Measurements from ENCODE around the gene CDKL5.
A peak's percentile ranks its signal among the peaks of the same experiment; 100 is the strongest.

Gene CDKL5

DNA sequence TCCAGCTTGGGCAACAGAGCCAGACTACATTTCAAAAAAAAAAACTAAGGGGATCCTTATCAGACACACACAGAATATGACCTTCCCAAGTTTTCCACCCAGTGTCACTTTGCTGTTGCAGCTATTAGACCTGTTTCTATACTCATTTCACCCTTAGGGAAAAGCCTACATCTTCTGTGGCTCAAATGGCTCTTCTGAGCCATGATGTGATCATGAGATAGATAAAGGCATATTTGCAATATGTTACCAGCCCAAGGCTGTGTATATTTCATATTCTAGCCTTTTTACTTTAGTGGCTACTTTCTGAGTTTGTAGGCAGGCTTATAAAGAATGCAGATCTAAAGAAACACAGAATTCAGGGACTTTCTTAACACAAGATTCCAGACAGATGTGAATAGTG is 227.2 kb downstream of the CDKL5 start:
- no peak for DNase-seq

- peak; percentile 95 for DNase-seq
Measured at GRCh38 chrX:18654875-18655836, 229.7 kb downstream of the CDKL5 start.

DNA sequence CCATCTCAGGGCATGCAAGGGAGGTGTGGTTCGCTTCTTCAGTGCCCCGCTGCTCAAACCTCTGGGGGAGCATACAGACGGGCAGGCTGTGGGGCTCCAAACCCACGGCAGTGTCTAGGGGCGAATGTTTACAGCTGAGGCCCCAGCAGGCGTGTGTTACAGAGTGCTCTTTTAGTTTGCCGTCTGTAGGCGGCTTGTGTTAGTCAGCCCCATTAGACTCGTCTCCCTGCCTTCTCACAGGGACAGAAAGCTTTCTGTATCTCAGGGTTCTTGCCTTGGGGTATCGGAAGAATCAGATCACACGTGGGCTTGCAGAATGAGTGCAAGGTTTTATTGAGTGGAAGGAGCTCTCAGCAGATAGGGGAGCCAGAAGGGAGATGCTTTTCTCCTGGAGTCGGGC is 235.9 kb downstream of the CDKL5 start:
- DNase-seq, result no peak

GRCh38 chrX:18664947-18665346 is 239.5 kb downstream of the CDKL5 start:
- peak; percentile 14 for DNase-seq

GRCh38 chrX:18666614-18667013 is 241.2 kb downstream of the CDKL5 start:
- no peak for DNase-seq

DNA sequence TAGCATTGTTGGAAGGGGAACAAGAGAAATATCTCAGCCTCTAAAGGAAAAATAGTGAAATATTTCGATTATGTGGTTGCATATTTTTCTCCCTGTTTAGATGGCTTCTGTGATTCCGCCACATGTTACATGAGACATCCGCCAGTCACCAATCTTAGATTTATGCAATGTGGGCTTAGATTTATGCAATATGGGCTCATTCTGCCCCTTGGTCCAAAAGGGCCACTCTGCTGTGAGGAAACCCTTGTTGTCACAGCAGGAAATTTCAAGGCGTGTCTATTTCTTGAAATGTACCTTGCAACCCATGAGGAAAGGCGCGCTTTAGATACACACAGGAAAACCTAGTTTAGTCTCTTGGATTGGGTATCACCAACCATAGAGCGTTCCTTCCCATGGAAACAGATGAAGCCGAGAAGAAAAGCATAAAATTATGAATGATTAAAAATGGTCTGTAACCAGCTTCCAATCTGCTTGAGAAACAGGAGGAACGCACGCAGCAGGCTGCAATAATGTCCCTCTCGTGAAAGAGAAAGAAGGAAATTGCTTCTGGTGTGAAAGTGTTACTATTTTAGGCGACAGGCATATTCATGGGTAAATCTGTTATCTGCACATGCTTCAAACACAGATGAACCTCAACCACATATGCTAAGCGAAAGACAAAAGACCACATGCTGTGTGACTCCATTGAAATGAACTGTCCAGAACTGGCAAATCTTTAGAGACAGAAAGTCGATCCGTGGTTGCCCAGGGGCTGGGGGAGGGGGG is 242.8 kb downstream of the CDKL5 start:
- DNase-seq, result peak; percentile 72

- DNase-seq, result no peak
Measured at GRCh38 chrX:18672008-18672407, 246.6 kb downstream of the CDKL5 start, which contains the start of gene RS1. RS1 (minus strand) TSS chrX:18672108; CDS start chrX:18672068, 40 bp downstream.

- DNase-seq, result peak; percentile 73
Measured at GRCh38 chrX:18674417-18674787, 249.0 kb downstream of the CDKL5 start.

DNA sequence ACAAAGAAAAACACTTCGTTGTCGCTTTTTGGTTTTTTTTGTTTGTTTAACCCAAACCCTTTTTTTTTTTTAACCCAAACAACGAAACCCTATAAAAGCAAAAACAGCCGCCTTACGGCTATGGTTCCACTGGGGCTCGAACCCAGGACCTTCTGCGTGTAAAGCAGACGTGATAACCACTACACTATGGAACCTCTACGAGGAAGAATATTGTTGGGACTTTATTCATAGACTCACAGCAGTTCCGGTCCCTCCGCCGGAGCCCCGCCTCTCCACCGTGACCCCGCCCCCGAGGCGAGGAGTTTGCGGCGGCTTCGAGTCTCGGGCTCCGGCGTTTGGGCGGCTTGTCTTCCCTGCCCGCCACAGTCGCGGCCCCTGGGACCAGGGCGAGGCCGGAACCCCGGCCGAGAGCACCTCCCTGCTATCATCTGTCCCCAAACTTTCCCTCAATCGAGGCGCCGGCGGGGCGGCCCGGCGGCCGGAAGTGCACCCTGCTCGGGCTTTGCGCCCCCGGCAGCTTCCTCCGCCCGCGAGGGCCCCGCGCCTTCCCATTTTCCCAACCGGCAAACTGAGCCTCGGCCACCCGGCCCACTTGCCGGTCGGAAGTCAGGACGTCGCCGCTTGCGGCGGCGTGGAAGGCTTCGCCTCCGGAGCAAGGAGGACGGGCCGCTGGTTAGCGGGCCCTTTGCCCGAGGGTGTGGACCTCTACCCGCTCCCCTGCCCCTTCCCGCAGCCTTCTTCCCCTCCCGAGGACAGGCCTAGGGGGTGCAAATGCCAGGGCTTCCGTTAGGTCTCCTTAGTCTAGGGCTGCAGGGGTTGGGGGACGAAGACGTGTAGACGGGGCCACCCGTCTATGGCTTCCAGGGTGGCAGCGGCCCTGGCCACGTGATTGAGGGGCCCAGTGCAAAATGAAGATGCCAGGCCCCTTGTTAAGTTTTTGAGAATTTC is 249.7 kb downstream of the CDKL5 start:
- DNase-seq, result peak; percentile 86

DNA sequence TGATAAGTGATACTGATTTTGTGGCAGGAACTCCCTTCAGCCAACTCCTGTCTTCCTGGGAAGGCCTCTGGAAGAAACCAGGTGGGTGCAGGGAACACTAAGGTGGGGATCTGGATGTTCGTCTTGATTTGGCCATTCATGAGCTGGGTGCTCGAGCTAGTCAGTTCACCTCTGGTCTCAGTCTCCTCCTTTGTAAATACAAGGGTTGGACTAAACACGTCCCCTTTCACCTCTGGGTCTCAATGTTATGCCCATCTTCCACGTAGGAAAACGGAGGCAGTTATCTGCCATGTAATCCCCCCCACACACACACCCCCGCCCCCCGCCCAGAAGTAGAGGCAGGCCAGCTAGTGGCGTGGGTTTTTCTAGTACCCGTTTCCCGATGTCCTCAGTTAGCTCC is 250.6 kb downstream of the CDKL5 start:
- DNase-seq, result peak; percentile 50

DNA sequence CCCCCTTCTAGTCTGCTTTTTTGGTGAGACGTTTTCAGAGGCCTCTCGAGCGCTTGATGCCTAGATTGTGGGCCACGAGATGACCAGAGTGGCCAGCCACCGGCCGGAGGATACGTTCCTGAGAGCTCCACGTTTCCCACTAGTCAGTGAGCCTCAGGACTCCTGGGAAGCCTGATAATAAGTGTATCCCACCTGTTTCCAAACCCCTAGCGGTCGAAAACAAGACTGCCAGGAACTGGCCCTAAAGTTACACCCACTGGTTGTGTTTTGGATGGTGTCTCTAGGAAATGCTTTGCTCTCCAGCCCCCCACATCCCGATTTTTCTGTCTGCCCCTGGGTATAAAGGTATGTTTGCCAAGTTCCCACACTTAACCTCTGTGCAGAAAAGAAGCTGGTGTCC is 251.1 kb downstream of the CDKL5 start:
- peak; percentile 81 for DNase-seq

GRCh38 chrX:18677161-18677869 is 251.9 kb downstream of the CDKL5 start:
- DNase-seq, result no peak

GRCh38 chrX:18681996-18682395 is 256.6 kb downstream of the CDKL5 start:
- DNase-seq, result no peak

DNA sequence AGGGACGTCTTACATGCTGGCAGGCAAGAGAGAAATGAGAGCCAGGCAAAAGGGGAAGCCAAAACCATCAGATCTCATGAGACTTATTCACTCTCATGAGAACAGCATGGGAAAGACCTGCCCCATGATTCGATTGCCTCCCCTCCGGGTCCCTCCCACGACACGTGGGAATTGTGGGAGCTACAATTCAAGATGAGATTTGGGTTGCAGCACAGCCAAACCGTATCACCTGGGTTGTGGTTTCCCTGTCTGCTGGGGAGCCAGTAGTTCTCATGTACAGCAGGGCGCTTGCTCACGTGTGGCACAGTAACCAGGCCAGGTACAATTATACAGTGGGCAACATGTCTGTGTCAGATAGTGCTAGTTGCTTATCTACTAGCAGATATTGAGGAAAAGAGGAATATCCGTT is 257.6 kb downstream of the CDKL5 start:
- no peak for DNase-seq

GRCh38 chrX:18687856-18688495 is 262.6 kb downstream of the CDKL5 start:
- DNase-seq, result no peak

GRCh38 chrX:18691431-18691830 is 266.0 kb downstream of the CDKL5 start:
- DNase-seq, result no peak

DNA sequence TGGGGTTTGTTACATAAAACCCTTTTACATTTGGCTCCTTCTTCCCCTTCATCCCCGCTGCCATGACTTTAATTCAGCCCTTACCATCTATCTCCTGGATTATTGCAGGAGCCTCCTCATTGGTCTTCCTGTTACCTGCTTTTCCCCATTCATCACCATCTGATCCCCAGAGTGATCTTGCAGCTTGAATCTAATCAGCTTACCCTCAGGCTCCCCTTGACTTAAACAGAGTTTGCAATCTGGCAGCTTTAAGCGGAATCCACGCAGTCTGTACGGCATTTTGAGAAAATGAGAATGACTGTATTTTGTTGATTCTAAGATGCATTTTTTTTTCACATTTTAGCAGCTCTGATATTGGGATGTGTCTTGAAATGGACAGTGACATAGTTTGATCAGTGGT is 267.1 kb downstream of the CDKL5 start:
- no peak for DNase-seq

GRCh38 chrX:18696653-18697052 is 271.2 kb downstream of the CDKL5 start:
- DNase-seq, result no peak

- DNase-seq, result peak; percentile 86
Measured at GRCh38 chrX:18698737-18699650, 273.6 kb downstream of the CDKL5 start.

GRCh38 chrX:18701621-18702361 is 276.4 kb downstream of the CDKL5 start:
- peak; percentile 70 for DNase-seq

Measured in NCI-H69 (cell line).